ENCODE measurements around the gene MYO3B. TPM values are rescaled to one million over a fixed set of nuclear protein-coding genes. Genes with fewer than 3 reads are reported as not detected.

MYO3B gene
- total RNA-seq, 3 donors from 2014 or later (not counting 1 experiment from before 2014, with no cell fraction given): 0.68 to 0.88 (median 0.75) TPM

DNA sequence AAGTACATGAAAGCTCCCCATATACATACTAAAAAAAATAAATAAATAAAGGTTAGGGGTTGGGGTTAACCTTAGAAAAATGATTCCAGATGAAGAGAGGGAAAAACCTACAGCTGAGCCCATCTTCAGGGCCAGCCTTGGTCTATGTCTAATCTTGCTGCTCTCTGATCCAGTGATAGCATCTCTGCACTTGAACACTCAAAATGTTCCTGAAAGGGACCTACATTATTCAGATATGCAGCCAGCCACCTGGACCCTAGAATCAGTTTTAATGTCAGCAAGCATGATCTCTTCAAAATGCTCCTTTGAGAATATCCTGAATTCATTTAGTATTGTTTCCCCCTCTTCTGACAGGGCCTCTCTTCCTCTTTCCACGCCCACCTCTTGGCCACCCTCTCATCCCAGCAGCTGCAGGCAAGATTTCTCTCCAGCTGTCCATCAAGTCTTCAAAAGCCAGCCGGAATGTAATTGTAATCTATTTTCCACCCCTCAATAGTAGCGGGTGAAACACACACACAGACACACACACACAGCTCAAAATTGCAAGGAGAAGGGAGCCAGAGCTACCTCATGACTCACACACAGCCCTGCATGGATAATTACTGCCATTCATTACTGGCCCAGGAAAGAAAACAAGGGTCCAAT, 135.5 kb downstream of the MYO3B start:
- Mint-ChIP-seq H3K27me3 (ENCODE audit: low read depth in 2 of 2) (peaks cover 12 to 43% of the 10 kb centered on the region in 2 donors), H3K27ac (no peak overlapping the region), H3K4me3 (no peak overlapping the region), H3K4me1 (no peaks in the 10 kb centered on the region), H3K9me3 (no peaks in the 10 kb centered on the region), H3K36me3 (no peaks in the 10 kb centered on the region)
- intact Hi-C loops (cut with micrococcal nuclease): no loop called here
- Histone ChIP-seq H3K4me3 (ENCODE audit: low read length) (no peak overlapping the region), H3K27me3 (ENCODE audit: control insufficient read depth, insufficient read depth, low read length) (peaks cover 3% of the 10 kb centered on the region), H3K36me3 (ENCODE audit: control insufficient read depth, insufficient read depth, low read length) (no peaks in the 10 kb centered on the region), H3K27ac (ENCODE audit: low read length) (no peak overlapping the region), H3K9me3 (ENCODE audit: control insufficient read depth, insufficient read depth, low read length) (no peaks in the 10 kb centered on the region), H3K4me1 (ENCODE audit: control insufficient read depth, insufficient read depth, low read length) (no peaks in the 10 kb centered on the region)
- no peak for ATAC-seq
- TF ChIP-seq CTCF (IDR thresholded peaks at IDR 0.05): no peak
- 82% methylated on average over 3 of the region's 3 CpGs for WGBS (ENCODE audit: insufficient coverage)
- no peak for DNase-seq

- WGBS (ENCODE audit: insufficient coverage): 78% methylated on average over 2 of the region's 3 CpGs
- intact Hi-C loops (cut with micrococcal nuclease): no loop called here
- H3K27ac Mint-ChIP-seq: no peak overlapping the region
- no peaks in the 10 kb centered on the region for H3K4me1 Mint-ChIP-seq
- Histone ChIP-seq H3K27ac (ENCODE audit: low read length) (no peak overlapping the region), H3K4me1 (ENCODE audit: control insufficient read depth, insufficient read depth, low read length) (no peaks in the 10 kb centered on the region), H3K36me3 (ENCODE audit: control insufficient read depth, insufficient read depth, low read length) (no peaks in the 10 kb centered on the region), H3K9me3 (ENCODE audit: control insufficient read depth, insufficient read depth, low read length) (no peaks in the 10 kb centered on the region), H3K4me3 (ENCODE audit: low read length) (no peak overlapping the region), H3K27me3 (ENCODE audit: control insufficient read depth, insufficient read depth, low read length) (peaks cover 3% of the 10 kb centered on the region)
- H3K36me3 Mint-ChIP-seq: no peaks in the 10 kb centered on the region
- H3K27me3 Mint-ChIP-seq (ENCODE audit: low read depth in 2 of 2): peaks cover 12 to 48% of the 10 kb centered on the region in 2 donors
- H3K9me3 Mint-ChIP-seq: no peaks in the 10 kb centered on the region
- ATAC-seq: no peak
- DNase-seq: no peak
- no peak overlapping the region for H3K4me3 Mint-ChIP-seq
- no peak for TF ChIP-seq CTCF (IDR thresholded peaks at IDR 0.05)
These were observed 136.0 kb downstream of the MYO3B start for GRCh38 chr2:170313992-170314348.

DNA sequence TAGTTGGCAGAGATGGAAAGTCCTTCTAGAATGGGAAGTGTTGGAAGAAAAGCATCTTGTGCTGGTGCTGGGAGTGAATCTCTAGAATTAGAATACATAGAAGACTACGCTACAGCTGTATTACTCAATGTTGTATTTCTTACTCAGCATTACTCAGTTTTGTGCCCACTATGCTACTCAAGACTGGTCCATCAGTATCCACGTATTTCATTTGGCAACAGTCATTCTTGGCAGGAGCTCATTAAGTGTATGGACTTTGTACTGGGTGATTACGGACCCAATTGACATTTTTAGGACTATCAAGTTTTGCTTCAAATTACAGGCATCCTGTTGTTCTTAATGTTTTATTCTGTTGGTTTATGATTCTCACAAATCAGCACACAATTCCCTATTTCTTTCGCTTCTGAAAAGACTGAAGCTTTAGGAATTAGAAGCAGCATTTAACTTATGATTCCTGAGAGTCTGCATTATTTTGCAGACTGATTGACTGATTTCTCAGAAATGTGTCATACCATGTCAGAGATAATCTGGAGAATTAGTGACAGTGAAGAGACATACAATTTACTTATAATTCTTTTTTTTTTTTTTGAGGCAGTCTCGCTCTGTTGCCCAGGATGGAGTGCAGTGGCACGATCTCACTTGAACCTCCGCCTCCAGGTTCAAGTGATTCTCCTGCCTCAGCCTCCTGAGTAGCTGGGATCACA, 136.9 kb downstream of the MYO3B start:
- Histone ChIP-seq H3K4me3 (ENCODE audit: low read length) (no peak overlapping the region), H3K4me1 (ENCODE audit: control insufficient read depth, insufficient read depth, low read length) (no peaks in the 10 kb centered on the region), H3K27me3 (ENCODE audit: control insufficient read depth, insufficient read depth, low read length) (peaks cover 3% of the 10 kb centered on the region), H3K27ac (ENCODE audit: low read length) (no peak overlapping the region), H3K36me3 (ENCODE audit: control insufficient read depth, insufficient read depth, low read length) (no peaks in the 10 kb centered on the region), H3K9me3 (ENCODE audit: control insufficient read depth, insufficient read depth, low read length) (no peaks in the 10 kb centered on the region)
- no peak for ATAC-seq
- TF ChIP-seq CTCF (IDR thresholded peaks at IDR 0.05): no peak
- no peak for DNase-seq
- H3K27me3 Mint-ChIP-seq (ENCODE audit: low read depth in 2 of 2): peaks cover 12 to 51% of the 10 kb centered on the region in 2 donors
- H3K27ac Mint-ChIP-seq: no peak overlapping the region
- peaks cover 0 to 2% of the 10 kb centered on the region in 2 donors for H3K9me3 Mint-ChIP-seq
- intact Hi-C loops (cut with micrococcal nuclease): no loop called here
- WGBS (ENCODE audit: insufficient coverage): 89% methylated on average over 6 of the region's 7 CpGs
- H3K36me3 Mint-ChIP-seq: peaks cover 7% of the 10 kb centered on the region
- no peaks in the 10 kb centered on the region for H3K4me1 Mint-ChIP-seq
- H3K4me3 Mint-ChIP-seq: no peak overlapping the region
